PFSK-1 (cell line): Measurements from ENCODE around the gene NKAIN2.

ENCODE experiments used
- POLR2AphosphoS5 ChIP-seq: IDR thresholded peaks from 2 replicates; pipeline ENCODE4 v1.6.1; 2012; ENCODE audit warnings: low read depth, mild to moderate bottlenecking, control low read depth, low read length, moderate library complexity
- SIN3A ChIP-seq: IDR thresholded peaks from 2 replicates; pipeline ENCODE4 v1.6.1; 2012; ENCODE audit warnings: mild to moderate bottlenecking, low read length, moderate library complexity, borderline replicate concordance; ENCODE audit not compliant: insufficient read depth
- TAF1 ChIP-seq: IDR thresholded peaks from 2 replicates; pipeline ENCODE4 v1.6.1; 2012; ENCODE audit warnings: low read length, control low read depth, borderline replicate concordance; ENCODE audit not compliant: insufficient read depth
- TF ChIP-seq, protein P1 (sequence below), 2 experiments: IDR thresholded peaks; 2 replicates each; pipeline versions ENCODE4 v1.6.1 to v1.8.0; 2011 to 2012; ENCODE audit warnings: low read depth in 2 of 2, low read length in 2 of 2, control low read depth in 1 of 2, inconsistent platforms in 1 of 2, mild to moderate bottlenecking in 1 of 2, moderate library complexity in 1 of 2; ENCODE audit not compliant: insufficient read depth in 1 of 2

GRCh38 chr6:123904228-123904627 is 100.6 kb downstream of the NKAIN2 start:
- TF ChIP-seq, protein P1, sequence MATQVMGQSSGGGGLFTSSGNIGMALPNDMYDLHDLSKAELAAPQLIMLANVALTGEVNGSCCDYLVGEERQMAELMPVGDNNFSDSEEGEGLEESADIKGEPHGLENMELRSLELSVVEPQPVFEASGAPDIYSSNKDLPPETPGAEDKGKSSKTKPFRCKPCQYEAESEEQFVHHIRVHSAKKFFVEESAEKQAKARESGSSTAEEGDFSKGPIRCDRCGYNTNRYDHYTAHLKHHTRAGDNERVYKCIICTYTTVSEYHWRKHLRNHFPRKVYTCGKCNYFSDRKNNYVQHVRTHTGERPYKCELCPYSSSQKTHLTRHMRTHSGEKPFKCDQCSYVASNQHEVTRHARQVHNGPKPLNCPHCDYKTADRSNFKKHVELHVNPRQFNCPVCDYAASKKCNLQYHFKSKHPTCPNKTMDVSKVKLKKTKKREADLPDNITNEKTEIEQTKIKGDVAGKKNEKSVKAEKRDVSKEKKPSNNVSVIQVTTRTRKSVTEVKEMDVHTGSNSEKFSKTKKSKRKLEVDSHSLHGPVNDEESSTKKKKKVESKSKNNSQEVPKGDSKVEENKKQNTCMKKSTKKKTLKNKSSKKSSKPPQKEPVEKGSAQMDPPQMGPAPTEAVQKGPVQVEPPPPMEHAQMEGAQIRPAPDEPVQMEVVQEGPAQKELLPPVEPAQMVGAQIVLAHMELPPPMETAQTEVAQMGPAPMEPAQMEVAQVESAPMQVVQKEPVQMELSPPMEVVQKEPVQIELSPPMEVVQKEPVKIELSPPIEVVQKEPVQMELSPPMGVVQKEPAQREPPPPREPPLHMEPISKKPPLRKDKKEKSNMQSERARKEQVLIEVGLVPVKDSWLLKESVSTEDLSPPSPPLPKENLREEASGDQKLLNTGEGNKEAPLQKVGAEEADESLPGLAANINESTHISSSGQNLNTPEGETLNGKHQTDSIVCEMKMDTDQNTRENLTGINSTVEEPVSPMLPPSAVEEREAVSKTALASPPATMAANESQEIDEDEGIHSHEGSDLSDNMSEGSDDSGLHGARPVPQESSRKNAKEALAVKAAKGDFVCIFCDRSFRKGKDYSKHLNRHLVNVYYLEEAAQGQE (IDR thresholded peaks at IDR 0.05; ENCODE audit: insufficient read depth in 1 of 2, low read depth in 2 of 2, low read length in 2 of 2): no peak
- TF ChIP-seq POLR2AphosphoS5 (no peak), SIN3A (no peak), TAF1 (no peak)
